Measurements from ENCODE around the gene GPX1.

GPX1 gene

DNA sequence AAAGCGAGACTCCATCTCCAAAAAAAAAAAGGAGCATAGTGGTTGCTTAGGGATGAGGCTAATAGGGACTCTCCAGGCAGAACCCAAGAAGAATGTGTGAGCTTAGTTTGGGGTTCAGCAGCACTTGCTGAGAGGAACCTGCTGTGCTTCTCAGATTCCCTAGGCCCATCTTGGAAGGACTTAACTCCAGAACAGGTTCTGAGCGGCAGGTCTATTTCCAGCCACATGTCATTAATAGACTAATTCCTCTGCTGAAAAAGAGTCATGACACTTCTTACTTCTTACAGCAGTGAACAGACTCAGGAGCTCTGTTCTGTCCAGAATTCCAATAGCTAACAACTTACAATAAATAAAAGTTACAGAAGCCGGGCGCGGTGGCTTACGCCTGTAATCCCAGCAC lies 31.1 kb upstream of the GPX1 start:
- FAIRE-seq: no peak
- TF ChIP-seq, protein P1, sequence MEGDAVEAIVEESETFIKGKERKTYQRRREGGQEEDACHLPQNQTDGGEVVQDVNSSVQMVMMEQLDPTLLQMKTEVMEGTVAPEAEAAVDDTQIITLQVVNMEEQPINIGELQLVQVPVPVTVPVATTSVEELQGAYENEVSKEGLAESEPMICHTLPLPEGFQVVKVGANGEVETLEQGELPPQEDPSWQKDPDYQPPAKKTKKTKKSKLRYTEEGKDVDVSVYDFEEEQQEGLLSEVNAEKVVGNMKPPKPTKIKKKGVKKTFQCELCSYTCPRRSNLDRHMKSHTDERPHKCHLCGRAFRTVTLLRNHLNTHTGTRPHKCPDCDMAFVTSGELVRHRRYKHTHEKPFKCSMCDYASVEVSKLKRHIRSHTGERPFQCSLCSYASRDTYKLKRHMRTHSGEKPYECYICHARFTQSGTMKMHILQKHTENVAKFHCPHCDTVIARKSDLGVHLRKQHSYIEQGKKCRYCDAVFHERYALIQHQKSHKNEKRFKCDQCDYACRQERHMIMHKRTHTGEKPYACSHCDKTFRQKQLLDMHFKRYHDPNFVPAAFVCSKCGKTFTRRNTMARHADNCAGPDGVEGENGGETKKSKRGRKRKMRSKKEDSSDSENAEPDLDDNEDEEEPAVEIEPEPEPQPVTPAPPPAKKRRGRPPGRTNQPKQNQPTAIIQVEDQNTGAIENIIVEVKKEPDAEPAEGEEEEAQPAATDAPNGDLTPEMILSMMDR (IDR thresholded peaks at IDR 0.05; ENCODE audit: insufficient read depth, missing control alignments): no peak
- DNase-seq (ENCODE audit: insufficient read length, low spot score): no peak

DNA sequence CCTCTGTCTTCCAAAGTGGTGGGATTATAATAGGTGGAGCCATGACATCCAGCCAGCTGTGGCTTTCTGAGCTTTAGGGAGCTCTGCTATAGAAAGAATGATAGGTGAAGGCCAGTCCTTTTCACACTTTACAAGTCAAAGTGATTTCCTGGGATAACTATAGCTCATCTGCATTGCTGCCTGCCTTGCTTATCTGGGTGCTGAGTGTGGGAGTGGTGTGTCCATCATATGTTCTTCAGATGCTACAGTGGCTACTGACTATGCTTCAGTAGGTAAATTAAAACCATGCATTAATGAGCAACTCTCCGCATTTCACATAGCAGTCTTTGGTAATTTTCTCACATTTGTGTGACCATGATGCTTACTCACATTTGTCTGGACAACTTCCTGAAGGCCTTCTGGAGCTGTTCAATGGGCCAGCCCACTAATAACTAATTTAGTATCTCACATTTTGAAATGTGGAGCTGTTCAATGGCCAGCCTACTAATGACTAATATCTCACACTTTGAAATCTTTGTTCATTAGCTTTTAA lies 30.2 kb upstream of the GPX1 start:
- no peak for FAIRE-seq
- TF ChIP-seq, protein P1 (IDR thresholded peaks at IDR 0.05; ENCODE audit: insufficient read depth, missing control alignments): no peak

DNA sequence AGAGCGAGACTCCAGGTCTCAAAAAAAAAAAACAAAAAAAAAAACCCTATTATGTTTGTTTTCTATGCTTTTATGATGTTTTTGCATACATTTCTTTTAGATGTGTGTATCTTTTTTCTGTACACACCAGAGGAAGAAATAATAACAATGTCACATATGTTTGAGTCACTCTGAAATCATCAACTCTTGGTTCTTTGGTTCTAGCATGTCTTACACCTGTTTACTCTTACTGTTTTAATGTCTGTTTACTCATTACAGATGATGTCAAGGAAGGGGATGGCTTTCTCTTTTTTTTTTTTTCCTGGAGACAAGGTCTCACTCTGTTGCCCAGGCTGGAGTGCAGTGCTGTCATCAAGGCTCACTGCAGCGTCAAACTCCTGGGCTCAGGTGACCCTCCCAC lies 29.6 kb upstream of the GPX1 start:
- FAIRE-seq (no peak), DNase-seq (ENCODE audit: insufficient read length, low spot score) (no peak)
- TF ChIP-seq, protein P1 (IDR thresholded peaks at IDR 0.05; ENCODE audit: insufficient read depth, missing control alignments): no peak

More for the DNA sequence above, 30.2 kb upstream of the GPX1 start:
- no peak for DNase-seq (ENCODE audit: insufficient read length, low spot score)

DNA sequence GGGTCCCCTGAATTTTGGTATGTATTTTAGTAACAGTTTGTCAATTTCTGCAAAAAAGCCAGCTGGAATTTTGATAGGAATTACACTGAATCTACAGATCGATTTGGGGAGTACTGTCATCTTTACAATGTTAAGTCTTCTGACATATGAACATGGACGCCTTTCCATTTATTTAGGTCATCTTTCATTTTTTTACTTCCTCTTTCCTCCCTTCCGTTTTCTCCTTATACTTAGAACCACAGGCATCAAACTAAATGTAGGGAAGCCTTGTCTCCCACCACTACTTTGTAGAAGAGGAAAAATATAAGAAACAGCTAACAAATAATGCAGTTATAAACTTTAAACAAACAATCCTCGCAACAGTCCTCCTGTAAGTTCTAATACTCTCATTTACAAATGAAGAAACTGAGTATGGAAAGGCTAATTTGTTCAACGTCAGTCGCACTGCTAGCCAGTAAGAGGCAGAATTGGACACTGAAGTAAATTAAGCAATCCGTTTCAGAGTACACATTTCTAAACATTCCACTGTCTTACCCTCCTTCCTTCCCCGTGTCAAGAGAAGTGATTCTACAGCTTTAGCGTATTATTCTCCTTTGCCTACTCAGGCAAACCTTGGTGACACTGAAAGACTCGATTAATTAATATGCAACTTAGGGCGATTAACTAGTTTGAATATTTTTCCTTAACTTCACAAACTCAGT lies 28.1 kb upstream of the GPX1 start:
- no peak for FAIRE-seq
- TF ChIP-seq, protein P1 (IDR thresholded peaks at IDR 0.05; ENCODE audit: insufficient read depth, missing control alignments): no peak
- DNase-seq (ENCODE audit: insufficient read length, low spot score): no peak

- FAIRE-seq: no peak
- DNase-seq (ENCODE audit: insufficient read length, low spot score): no peak
- TF ChIP-seq, protein P1 (IDR thresholded peaks at IDR 0.05; ENCODE audit: insufficient read depth, missing control alignments): no peak
Observed at GRCh38 chr3:49385617-49386016, 27.5 kb upstream of the GPX1 start.

- DNase-seq (ENCODE audit: insufficient read length, low spot score) (no peak), FAIRE-seq (no peak)
- TF ChIP-seq, protein P1 (IDR thresholded peaks at IDR 0.05; ENCODE audit: insufficient read depth, missing control alignments): no peak
Observed at GRCh38 chr3:49383387-49383786, 25.2 kb upstream of the GPX1 start.

GRCh38 chr3:49378249-49378895 lies 20.2 kb upstream of the GPX1 start:
- TF ChIP-seq, protein P1 (IDR thresholded peaks at IDR 0.05; ENCODE audit: insufficient read depth, missing control alignments): no peak
- no peak for DNase-seq (ENCODE audit: insufficient read length, low spot score)
- no peak for FAIRE-seq
